Osteoblast (primary cell): ENCODE results near the gene CCDC43. TPM values are rescaled to one million over a fixed set of nuclear protein-coding genes. Genes with fewer than 3 reads are reported as not detected.
"Not testable (repeated sequence)": the region's sequence is repeated elsewhere in the genome, so short reads cannot be mapped to it uniquely, and the experiment has no call there.

ENCODE experiments used
- DNase-seq: peaks from one replicate; pipeline ENCODE4 v3.0.0; 2011; ENCODE audit warnings: low spot score, mixed read lengths; ENCODE audit not compliant: insufficient read length; ENCODE audit errors: missing footprints
- H2AFZ ChIP-seq: 2 replicates; pipeline ENCODE4 v1.6.0; 2011; ENCODE audit warnings: mild to moderate bottlenecking, low read length
- H3K27ac ChIP-seq: 2 replicates; pipeline ENCODE4 v1.5.1; 2011; ENCODE audit warnings: mild to moderate bottlenecking, low read depth, low read length, moderate library complexity
- H3K27me3 ChIP-seq: 2 replicates; pipeline ENCODE4 v1.6.0; 2012; ENCODE audit warnings: mild to moderate bottlenecking, control low read depth, inconsistent platforms, low read length, moderate library complexity; ENCODE audit not compliant: insufficient read depth
- H3K36me3 ChIP-seq: 2 replicates; pipeline ENCODE4 v1.5.1; 2011; ENCODE audit warnings: mild to moderate bottlenecking, low read length, control low read depth, moderate library complexity; ENCODE audit not compliant: insufficient read depth
- H3K4me1 ChIP-seq: 2 replicates; pipeline ENCODE4 v1.5.1; 2011; ENCODE audit warnings: mild to moderate bottlenecking, low read length, control low read depth, moderate library complexity; ENCODE audit not compliant: insufficient read depth
- H3K4me2 ChIP-seq: 2 replicates; pipeline ENCODE4 v1.6.0; 2011; ENCODE audit warnings: mild to moderate bottlenecking, low read length; ENCODE audit not compliant: insufficient read depth
- H3K4me3 ChIP-seq: fragments of 200-600 bp; sonication (generic); 3 replicates; pipeline ENCODE4 v1.5.1; 2012; ENCODE audit warnings: mild to moderate bottlenecking, low read length, inconsistent platforms; ENCODE audit not compliant: insufficient read depth
- H3K79me2 ChIP-seq: 2 replicates; pipeline ENCODE4 v1.6.0; 2012; ENCODE audit warnings: mild to moderate bottlenecking, low read length, control low read depth, inconsistent platforms; ENCODE audit not compliant: insufficient read depth
- H3K9me3 ChIP-seq: 2 replicates; pipeline ENCODE4 v1.5.1; 2011; ENCODE audit warnings: low read depth, low read length, control low read depth
- H4K20me1 ChIP-seq: 2 replicates; pipeline ENCODE4 v1.6.0; 2012; ENCODE audit warnings: mild to moderate bottlenecking, low read length, control low read depth; ENCODE audit not compliant: insufficient read depth
- total RNA-seq: library from RNA; depleted of rRNA; stranded (reverse); fragments of >200 nt; gene quantifications from 2 replicates; pipeline ENCODE4 v1.2.3, GENCODE V29; 2012
- TF ChIP-seq, protein P1 (sequence below): IDR thresholded peaks from 2 replicates; pipeline ENCODE4 v1.5.1; 2011; ENCODE audit warnings: mild to moderate bottlenecking, low read depth, low read length, moderate library complexity; ENCODE audit errors: extremely low read depth

Gene CCDC43
- total RNA-seq, 1 donor = 36.6 TPM

DNA sequence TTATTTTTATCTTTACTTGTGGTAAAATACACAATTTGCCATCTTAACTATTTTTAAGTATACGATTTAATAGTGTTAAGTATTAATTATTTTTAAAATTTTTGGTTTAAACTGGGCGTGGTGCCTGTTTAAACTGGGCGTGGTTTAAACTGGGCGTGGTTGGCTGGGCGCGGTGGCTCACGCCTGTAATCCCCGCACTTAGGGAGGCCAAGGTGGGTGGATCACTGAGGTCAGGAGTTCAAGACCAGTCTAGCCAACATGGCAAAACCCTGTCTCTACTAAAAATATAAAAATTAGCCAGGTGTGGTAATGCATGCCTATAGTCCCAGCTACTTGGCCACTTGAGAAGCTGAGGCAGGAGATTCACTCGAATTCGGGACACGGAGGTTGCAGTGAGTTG lies 4.0 kb upstream of the CCDC43 start:
- no peak overlapping the region for H3K27ac ChIP-seq
- no peak overlapping the region for H3K4me2 ChIP-seq
- no peaks in the 10 kb centered on the region for H3K27me3 ChIP-seq
- peaks cover 20% of the 10 kb centered on the region for H3K79me2 ChIP-seq
- H3K9me3 ChIP-seq = no peaks in the 10 kb centered on the region
- H4K20me1 ChIP-seq = no peaks in the 10 kb centered on the region
- peak; percentile 8 for DNase-seq
- TF ChIP-seq, protein P1, sequence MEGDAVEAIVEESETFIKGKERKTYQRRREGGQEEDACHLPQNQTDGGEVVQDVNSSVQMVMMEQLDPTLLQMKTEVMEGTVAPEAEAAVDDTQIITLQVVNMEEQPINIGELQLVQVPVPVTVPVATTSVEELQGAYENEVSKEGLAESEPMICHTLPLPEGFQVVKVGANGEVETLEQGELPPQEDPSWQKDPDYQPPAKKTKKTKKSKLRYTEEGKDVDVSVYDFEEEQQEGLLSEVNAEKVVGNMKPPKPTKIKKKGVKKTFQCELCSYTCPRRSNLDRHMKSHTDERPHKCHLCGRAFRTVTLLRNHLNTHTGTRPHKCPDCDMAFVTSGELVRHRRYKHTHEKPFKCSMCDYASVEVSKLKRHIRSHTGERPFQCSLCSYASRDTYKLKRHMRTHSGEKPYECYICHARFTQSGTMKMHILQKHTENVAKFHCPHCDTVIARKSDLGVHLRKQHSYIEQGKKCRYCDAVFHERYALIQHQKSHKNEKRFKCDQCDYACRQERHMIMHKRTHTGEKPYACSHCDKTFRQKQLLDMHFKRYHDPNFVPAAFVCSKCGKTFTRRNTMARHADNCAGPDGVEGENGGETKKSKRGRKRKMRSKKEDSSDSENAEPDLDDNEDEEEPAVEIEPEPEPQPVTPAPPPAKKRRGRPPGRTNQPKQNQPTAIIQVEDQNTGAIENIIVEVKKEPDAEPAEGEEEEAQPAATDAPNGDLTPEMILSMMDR = no peak
- no peak overlapping the region for H3K4me3 ChIP-seq
- H3K36me3 ChIP-seq = no peaks in the 10 kb centered on the region
- H2AFZ ChIP-seq = no peak overlapping the region
- H3K4me1 ChIP-seq = peaks cover 11% of the 10 kb centered on the region

DNA sequence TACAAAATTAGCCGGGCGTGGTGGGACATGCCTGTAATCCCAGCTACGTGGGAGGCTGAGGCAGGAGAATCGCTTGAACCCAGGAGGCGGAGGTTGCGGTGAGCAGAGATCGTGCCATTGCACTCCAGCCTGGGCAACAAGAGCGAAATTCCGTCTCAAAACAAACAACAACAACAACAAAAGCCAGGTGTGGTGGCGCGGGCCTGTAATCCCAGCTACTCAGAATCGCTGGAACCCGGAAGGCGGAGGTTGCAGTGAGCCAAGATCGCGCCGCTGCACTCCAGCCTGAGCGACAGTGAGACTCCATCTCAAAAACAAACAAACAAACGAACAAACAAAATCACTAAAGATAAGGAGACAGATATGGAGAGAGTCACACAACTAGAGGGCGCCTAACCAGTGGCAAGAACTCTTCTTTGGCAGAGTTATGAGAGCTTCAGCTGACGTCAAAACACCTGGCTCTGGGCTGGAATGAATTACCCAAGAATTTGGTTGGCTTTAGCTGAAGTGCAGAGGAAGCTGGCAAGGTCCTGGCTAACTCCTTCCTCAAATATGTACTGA lies 1.2 kb upstream of the CCDC43 start:
- H3K4me2 ChIP-seq = peak overlapping the region; percentile 98
- not testable (repeated sequence) for H3K27me3 ChIP-seq

DNA sequence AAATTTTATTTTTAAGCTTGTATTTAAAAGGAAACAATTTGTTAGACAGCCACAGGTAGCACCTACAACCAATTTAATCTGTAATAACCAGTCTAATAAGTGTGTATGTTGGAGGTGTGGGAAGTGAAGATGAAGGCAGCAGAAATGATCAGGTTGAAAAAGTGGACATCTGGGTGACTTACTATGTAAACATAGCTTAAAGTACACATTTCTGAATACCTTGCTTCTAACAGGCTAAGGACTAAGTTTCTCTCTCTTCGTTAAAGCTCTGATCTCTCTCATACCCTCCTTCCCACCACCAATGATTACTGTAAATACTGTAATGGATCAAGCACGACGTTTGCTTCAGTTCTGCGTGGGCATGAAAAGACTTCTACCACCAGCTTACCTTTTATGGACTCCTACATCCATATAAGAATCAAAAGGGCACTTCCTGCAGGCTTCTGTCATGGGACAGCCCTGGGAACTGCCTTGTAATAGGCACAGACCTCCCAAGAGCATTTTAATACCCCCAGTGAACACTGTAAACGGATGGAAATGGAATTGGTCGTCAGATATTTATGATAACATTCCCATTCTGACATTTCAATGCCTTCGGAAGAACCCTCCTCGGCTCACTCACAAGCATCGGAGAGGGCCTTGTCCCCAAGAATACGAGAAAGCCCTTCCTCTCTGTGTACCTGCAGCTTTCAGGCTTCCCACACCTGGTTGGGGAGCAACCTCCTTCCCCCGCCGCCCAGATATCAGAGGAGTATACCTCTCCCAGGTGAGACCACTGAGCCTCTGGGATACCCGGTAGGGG lies 700 bp downstream of the CCDC43 start:
- Histone ChIP-seq H3K27me3 (no peaks in the 10 kb centered on the region), H3K4me2 (peak overlapping the region; percentile 98), H3K36me3 (no peaks in the 10 kb centered on the region), H3K4me3 (peak overlapping the region; percentile 98), H3K4me1 (peaks cover 13% of the 10 kb centered on the region), H4K20me1 (no peaks in the 10 kb centered on the region), H3K27ac (peak overlapping the region; percentile 92), H3K79me2 (peaks cover 52% of the 10 kb centered on the region), H3K9me3 (no peaks in the 10 kb centered on the region), H2AFZ (peak overlapping the region; percentile 96)
- TF ChIP-seq, protein P1 = no peak
- peak; percentile 51 for DNase-seq

More for the DNA sequence above, 1.2 kb upstream of the CCDC43 start:
- not testable (repeated sequence) for H3K27ac ChIP-seq, DNase-seq, H3K9me3 ChIP-seq, H2AFZ ChIP-seq, H4K20me1 ChIP-seq, H3K4me3 ChIP-seq, H3K36me3 ChIP-seq
- Histone ChIP-seq H3K4me1 (peaks cover 13% of the 10 kb centered on the region), H3K79me2 (peaks cover 42% of the 10 kb centered on the region)

DNA sequence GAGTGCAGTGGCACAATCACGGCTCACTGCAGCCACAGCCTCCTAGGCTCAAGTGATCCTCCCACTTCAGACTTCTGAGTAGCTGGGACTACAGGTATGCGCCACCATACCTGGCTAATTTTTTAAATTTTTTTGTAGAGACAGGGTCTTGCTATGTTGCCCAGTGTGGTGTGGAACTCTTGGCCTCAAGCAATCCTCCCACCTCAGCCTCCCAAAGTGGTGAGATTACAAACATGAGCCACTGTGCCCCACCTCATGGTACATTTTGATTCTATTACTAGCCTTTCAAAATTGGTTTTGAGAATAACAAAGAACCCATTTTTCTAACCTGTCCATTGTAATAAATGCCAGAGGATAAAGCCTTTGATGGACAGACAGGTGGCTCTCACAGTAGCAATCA lies 1.4 kb downstream of the CCDC43 start:
- H4K20me1 ChIP-seq = no peaks in the 10 kb centered on the region
- H3K27me3 ChIP-seq = no peaks in the 10 kb centered on the region
- H3K4me2 ChIP-seq = peak overlapping the region; percentile 98
- TF ChIP-seq, protein P1 = no peak
- peaks cover 56% of the 10 kb centered on the region for H3K79me2 ChIP-seq
- no peak overlapping the region for H3K27ac ChIP-seq
- H3K4me3 ChIP-seq = no peak overlapping the region
- H3K4me1 ChIP-seq = peaks cover 13% of the 10 kb centered on the region
- H3K36me3 ChIP-seq = peaks cover 7% of the 10 kb centered on the region
- H2AFZ ChIP-seq = no peak overlapping the region
- no peak for DNase-seq
- no peaks in the 10 kb centered on the region for H3K9me3 ChIP-seq
